DMS 273 treated with DMSO at 0.1 percent for 48 hours (cell line): ENCODE measurements around the gene CGRRF1.

Source experiments
- DNase-seq: peaks from one replicate; lab custom pipeline; 2025; lab: John Stamatoyannopoulos, UW

Gene CGRRF1

GRCh38 chr14:54548491-54548890 is 38.8 kb downstream of the CGRRF1 start:
- no peak for DNase-seq

- no peak for DNase-seq
These were observed 40.2 kb downstream of the CGRRF1 start for GRCh38 chr14:54549862-54550261.

GRCh38 chr14:54550514-54550913 is 40.8 kb downstream of the CGRRF1 start:
- no peak for DNase-seq

- DNase-seq = no peak
These were observed 44.7 kb downstream of the CGRRF1 start for GRCh38 chr14:54554401-54554800.

- no peak for DNase-seq
These were observed 45.9 kb downstream of the CGRRF1 start for GRCh38 chr14:54555651-54556050.

GRCh38 chr14:54556535-54556934 is 46.8 kb downstream of the CGRRF1 start:
- DNase-seq = no peak

GRCh38 chr14:54562334-54562733 is 52.6 kb downstream of the CGRRF1 start:
- no peak for DNase-seq

GRCh38 chr14:54564071-54564867 is 54.6 kb downstream of the CGRRF1 start:
- peak; percentile 44 for DNase-seq

- no peak for DNase-seq
These were observed 55.4 kb downstream of the CGRRF1 start for GRCh38 chr14:54564868-54565784.

- DNase-seq = peak; percentile 55
These were observed 56.2 kb downstream of the CGRRF1 start for GRCh38 chr14:54565785-54566409.

- DNase-seq = peak; percentile 61
These were observed 56.9 kb downstream of the CGRRF1 start, which contains the start of gene SAMD4A for GRCh38 chr14:54566410-54567223. Gene SAMD4A, plus strand, starts transcription at chr14:54567128. Its CDS starts 789 bp downstream, at chr14:54567917.

GRCh38 chr14:54567224-54567638 is 57.5 kb downstream of the CGRRF1 start:
- DNase-seq = no peak

GRCh38 chr14:54567639-54568561 is 58.2 kb downstream of the CGRRF1 start:
- DNase-seq = no peak

GRCh38 chr14:54568821-54569595 is 59.3 kb downstream of the CGRRF1 start:
- no peak for DNase-seq

GRCh38 chr14:54570047-54570446 is 60.3 kb downstream of the CGRRF1 start:
- no peak for DNase-seq

GRCh38 chr14:54570631-54571415 is 61.1 kb downstream of the CGRRF1 start:
- no peak for DNase-seq

- DNase-seq = peak; percentile 1
These were observed 62.6 kb downstream of the CGRRF1 start for GRCh38 chr14:54572316-54572715.

- no peak for DNase-seq
These were observed 64.8 kb downstream of the CGRRF1 start for GRCh38 chr14:54574528-54574927.

- no peak for DNase-seq
These were observed 67.8 kb downstream of the CGRRF1 start for GRCh38 chr14:54577494-54577893.
